Neuron (in vitro differentiated cells): ENCODE measurements around the gene PTGS1.
"Not testable (repeated sequence)": the region's sequence is repeated elsewhere in the genome, so short reads cannot be mapped to it uniquely, and the experiment has no call there.

Source experiments
- H2AFZ ChIP-seq: one replicate; pipeline ENCODE4 v1.6.1; 2013; ENCODE audit warnings: low read depth, mild to moderate bottlenecking, inconsistent platforms, low read length, moderate library complexity
- H3K27me3 ChIP-seq: one replicate; pipeline ENCODE4 v1.6.1; 2013; ENCODE audit warnings: low read length; ENCODE audit not compliant: insufficient read depth
- H3K36me3 ChIP-seq: one replicate; pipeline ENCODE4 v1.6.1; 2013; ENCODE audit warnings: low read length; ENCODE audit not compliant: insufficient read depth
- H3K4me1 ChIP-seq: one replicate; pipeline ENCODE4 v1.6.1; 2013; ENCODE audit warnings: low read length; ENCODE audit not compliant: insufficient read depth
- H3K4me3 ChIP-seq: 2 replicates; pipeline ENCODE4 v1.5.1; 2013; ENCODE audit warnings: mild to moderate bottlenecking, low read length, moderate library complexity
- H3K9me3 ChIP-seq: one replicate; pipeline ENCODE4 v1.6.1; 2013; ENCODE audit warnings: low read length

PTGS1 gene

GRCh38 chr9:122370869-122371755, at the start of gene PTGS1:
Gene PTGS1 (plus strand): TSS chr9:122371024. CDS start chr9:122371085, 61 bp downstream.
- no peak within 1 kb of the TSS for H3K4me3 ChIP-seq
- H3K36me3 ChIP-seq = no peaks in the 10 kb centered on the region
- peaks cover 37% of the 10 kb centered on the region for H3K27me3 ChIP-seq
- no peaks in the 10 kb centered on the region for H3K9me3 ChIP-seq
- H2AFZ ChIP-seq = no peak within 1 kb of the TSS
- H3K4me1 ChIP-seq = peaks cover 12% of the 10 kb centered on the region

GRCh38 chr9:122322553-122322952, 48.3 kb upstream of the PTGS1 start:
- peaks cover 22% of the 10 kb centered on the region for H3K36me3 ChIP-seq
- H3K27me3 ChIP-seq = no peaks in the 10 kb centered on the region
- no peaks in the 10 kb centered on the region for H3K9me3 ChIP-seq
- H3K4me1 ChIP-seq = peaks cover 4% of the 10 kb centered on the region
- H2AFZ ChIP-seq = no peak overlapping the region
- H3K4me3 ChIP-seq = no peak overlapping the region

GRCh38 chr9:122324665-122325064, 46.2 kb upstream of the PTGS1 start:
- H3K4me1 ChIP-seq, H3K27me3 ChIP-seq, H3K9me3 ChIP-seq, H3K4me3 ChIP-seq, H2AFZ ChIP-seq: not testable (repeated sequence)
- H3K36me3 ChIP-seq = peaks cover 20% of the 10 kb centered on the region

- Histone ChIP-seq H3K9me3 (no peaks in the 10 kb centered on the region), H3K4me1 (peaks cover 4% of the 10 kb centered on the region), H3K27me3 (no peaks in the 10 kb centered on the region), H3K4me3 (no peak overlapping the region), H3K36me3 (peaks cover 20% of the 10 kb centered on the region), H2AFZ (no peak overlapping the region)
These were observed 45.7 kb upstream of the PTGS1 start for GRCh38 chr9:122325124-122325523.

- Histone ChIP-seq H3K36me3 (peaks cover 18% of the 10 kb centered on the region), H3K27me3 (no peaks in the 10 kb centered on the region), H3K4me3 (no peak overlapping the region), H2AFZ (no peak overlapping the region), H3K9me3 (no peaks in the 10 kb centered on the region), H3K4me1 (no peaks in the 10 kb centered on the region)
These were observed 43.6 kb upstream of the PTGS1 start for GRCh38 chr9:122327175-122327574.

- Histone ChIP-seq H2AFZ (no peak overlapping the region), H3K9me3 (no peaks in the 10 kb centered on the region), H3K4me3 (no peak overlapping the region), H3K27me3 (no peaks in the 10 kb centered on the region), H3K4me1 (peaks cover 2% of the 10 kb centered on the region), H3K36me3 (no peaks in the 10 kb centered on the region)
These were observed 41.2 kb upstream of the PTGS1 start for GRCh38 chr9:122329597-122329996.

- not testable (repeated sequence) for H3K4me3 ChIP-seq, H3K9me3 ChIP-seq, H2AFZ ChIP-seq, H3K36me3 ChIP-seq, H3K27me3 ChIP-seq, H3K4me1 ChIP-seq
These were observed 40.4 kb upstream of the PTGS1 start for GRCh38 chr9:122330466-122330865.

GRCh38 chr9:122331523-122331927, 39.3 kb upstream of the PTGS1 start:
- H3K27me3 ChIP-seq = no peaks in the 10 kb centered on the region
- H3K4me1 ChIP-seq = peaks cover 2% of the 10 kb centered on the region
- no peaks in the 10 kb centered on the region for H3K9me3 ChIP-seq
- H3K36me3 ChIP-seq = no peaks in the 10 kb centered on the region
- H3K4me3 ChIP-seq = no peak overlapping the region
- H2AFZ ChIP-seq = no peak overlapping the region

GRCh38 chr9:122332083-122332482, 38.7 kb upstream of the PTGS1 start:
- Histone ChIP-seq H3K9me3 (no peaks in the 10 kb centered on the region), H3K4me1 (peaks cover 2% of the 10 kb centered on the region), H2AFZ (no peak overlapping the region), H3K27me3 (no peaks in the 10 kb centered on the region), H3K36me3 (no peaks in the 10 kb centered on the region), H3K4me3 (no peak overlapping the region)

- H3K4me3 ChIP-seq = no peak overlapping the region
- no peaks in the 10 kb centered on the region for H3K36me3 ChIP-seq
- no peak overlapping the region for H2AFZ ChIP-seq
- peaks cover 8% of the 10 kb centered on the region for H3K4me1 ChIP-seq
- H3K27me3 ChIP-seq = no peaks in the 10 kb centered on the region
- no peaks in the 10 kb centered on the region for H3K9me3 ChIP-seq
These were observed 38.2 kb upstream of the PTGS1 start for GRCh38 chr9:122332644-122333043.

- Histone ChIP-seq H3K27me3 (peaks cover 5% of the 10 kb centered on the region), H3K36me3 (no peaks in the 10 kb centered on the region), H3K9me3 (no peaks in the 10 kb centered on the region), H3K4me3 (no peak overlapping the region), H3K4me1 (peaks cover 8% of the 10 kb centered on the region), H2AFZ (no peak overlapping the region)
These were observed 37.5 kb upstream of the PTGS1 start for GRCh38 chr9:122333169-122333808.

- Histone ChIP-seq H3K9me3 (no peaks in the 10 kb centered on the region), H3K4me1 (peaks cover 8% of the 10 kb centered on the region), H3K4me3 (no peak overlapping the region)
These were observed 35.9 kb upstream of the PTGS1 start for GRCh38 chr9:122334916-122335315.

GRCh38 chr9:122336189-122336588, 34.6 kb upstream of the PTGS1 start:
- Histone ChIP-seq H3K27me3 (peaks cover 18% of the 10 kb centered on the region), H3K4me1 (peaks cover 8% of the 10 kb centered on the region), H2AFZ (no peak overlapping the region), H3K9me3 (no peaks in the 10 kb centered on the region), H3K36me3 (no peaks in the 10 kb centered on the region), H3K4me3 (no peak overlapping the region)

More at GRCh38 chr9:122334916-122335315, 35.9 kb upstream of the PTGS1 start:
- H3K27me3 ChIP-seq = peaks cover 16% of the 10 kb centered on the region
- H2AFZ ChIP-seq = no peak overlapping the region
- H3K36me3 ChIP-seq = no peaks in the 10 kb centered on the region
